LNCaP clone FGC (cell line): Measurements from ENCODE around the gene HIGD2A.

Experiments used
- DNase-seq: peaks from one replicate; pipeline ENCODE4 v3.0.0-alpha.2; 2011; ENCODE audit warnings: low read depth
- H3K4me3 ChIP-seq: 2 replicates; pipeline ENCODE4 v1.5.1; 2011; ENCODE audit warnings: mild to moderate bottlenecking, low read depth, low read length, control low read depth
- TF ChIP-seq, protein P1 (sequence below): IDR thresholded peaks from 2 replicates; pipeline ENCODE4 v1.5.1; 2012; ENCODE audit warnings: mild to moderate bottlenecking; ENCODE audit not compliant: control insufficient read depth, insufficient read depth; ENCODE audit errors: extremely low read depth

The HIGD2A gene

GRCh38 chr5:176369934-176370711 lies 18.4 kb upstream of the HIGD2A start:
- TF ChIP-seq, protein P1, sequence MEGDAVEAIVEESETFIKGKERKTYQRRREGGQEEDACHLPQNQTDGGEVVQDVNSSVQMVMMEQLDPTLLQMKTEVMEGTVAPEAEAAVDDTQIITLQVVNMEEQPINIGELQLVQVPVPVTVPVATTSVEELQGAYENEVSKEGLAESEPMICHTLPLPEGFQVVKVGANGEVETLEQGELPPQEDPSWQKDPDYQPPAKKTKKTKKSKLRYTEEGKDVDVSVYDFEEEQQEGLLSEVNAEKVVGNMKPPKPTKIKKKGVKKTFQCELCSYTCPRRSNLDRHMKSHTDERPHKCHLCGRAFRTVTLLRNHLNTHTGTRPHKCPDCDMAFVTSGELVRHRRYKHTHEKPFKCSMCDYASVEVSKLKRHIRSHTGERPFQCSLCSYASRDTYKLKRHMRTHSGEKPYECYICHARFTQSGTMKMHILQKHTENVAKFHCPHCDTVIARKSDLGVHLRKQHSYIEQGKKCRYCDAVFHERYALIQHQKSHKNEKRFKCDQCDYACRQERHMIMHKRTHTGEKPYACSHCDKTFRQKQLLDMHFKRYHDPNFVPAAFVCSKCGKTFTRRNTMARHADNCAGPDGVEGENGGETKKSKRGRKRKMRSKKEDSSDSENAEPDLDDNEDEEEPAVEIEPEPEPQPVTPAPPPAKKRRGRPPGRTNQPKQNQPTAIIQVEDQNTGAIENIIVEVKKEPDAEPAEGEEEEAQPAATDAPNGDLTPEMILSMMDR = no peak

GRCh38 chr5:176371621-176372539 lies 16.7 kb upstream of the HIGD2A start:
- H3K4me3 ChIP-seq = no peak overlapping the region
- DNase-seq = no peak

More at GRCh38 chr5:176369934-176370711, 18.4 kb upstream of the HIGD2A start:
- H3K4me3 ChIP-seq = no peak overlapping the region
- no peak for DNase-seq

DNA sequence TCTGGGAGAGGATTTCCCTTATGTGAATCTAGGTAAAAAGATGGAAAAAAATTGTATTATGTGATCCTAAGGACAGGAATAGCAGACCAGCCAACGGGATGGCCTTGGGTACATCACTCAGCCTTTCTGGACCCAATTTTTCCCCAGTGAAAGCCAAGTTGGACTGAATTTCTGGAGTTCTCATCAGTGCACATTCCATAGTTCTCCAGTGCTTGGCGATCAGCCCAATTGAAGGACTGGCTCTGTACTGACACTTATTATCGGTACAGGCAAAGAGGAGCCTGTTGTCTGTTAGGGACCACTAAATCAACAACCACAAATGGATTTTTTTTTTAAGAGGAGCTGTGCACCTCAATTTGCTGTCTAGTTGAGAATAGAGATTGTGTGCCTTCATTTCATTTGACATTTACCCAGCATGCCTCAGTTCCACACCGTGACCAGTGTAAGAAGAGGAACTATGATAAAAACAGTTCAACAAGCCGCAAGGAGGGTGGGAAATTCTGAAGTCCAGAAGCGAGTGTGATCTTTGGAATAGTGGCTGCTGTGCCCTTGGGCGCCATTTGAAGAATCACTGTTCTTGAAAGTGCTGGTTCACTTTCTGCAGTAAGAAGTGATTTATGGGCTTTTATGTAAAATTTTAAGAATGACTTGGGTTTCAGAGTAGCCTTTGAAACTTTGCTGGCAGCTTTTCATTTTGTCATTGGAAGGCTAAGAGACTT lies 15.3 kb upstream of the HIGD2A start:
- no peak overlapping the region for H3K4me3 ChIP-seq
- TF ChIP-seq, protein P1 = no peak
- no peak for DNase-seq

More at GRCh38 chr5:176371621-176372539, 16.7 kb upstream of the HIGD2A start:
- TF ChIP-seq, protein P1 = no peak

- TF ChIP-seq, protein P1 = no peak
- H3K4me3 ChIP-seq = no peak overlapping the region
- no peak for DNase-seq
Measured at GRCh38 chr5:176379881-176380280, 8.7 kb upstream of the HIGD2A start.

DNA sequence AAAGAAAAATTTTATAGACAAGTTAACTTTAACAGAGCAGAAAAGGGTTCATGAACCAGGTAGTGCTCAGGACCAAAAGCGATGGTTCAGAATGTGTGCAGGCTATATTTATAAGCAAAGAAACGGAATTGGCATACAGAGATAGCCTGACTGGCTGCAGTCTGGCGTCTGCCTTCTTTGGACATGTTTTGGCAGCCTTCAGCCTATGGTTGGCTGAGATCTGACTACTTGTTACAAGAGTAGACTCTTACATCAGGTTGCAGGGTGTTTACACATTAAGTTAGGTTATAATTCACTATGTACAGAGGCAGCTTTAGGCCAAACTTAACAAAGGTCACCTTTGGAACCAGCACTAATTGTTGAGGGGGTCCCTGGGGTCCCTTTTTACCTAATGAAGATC lies 7.1 kb upstream of the HIGD2A start:
- H3K4me3 ChIP-seq = no peak overlapping the region
- TF ChIP-seq, protein P1 = no peak
- DNase-seq = no peak

- DNase-seq = no peak
- TF ChIP-seq, protein P1 = no peak
- no peak overlapping the region for H3K4me3 ChIP-seq
Measured at GRCh38 chr5:176381979-176382378, 6.6 kb upstream of the HIGD2A start.
